GM12801 (cell line): ENCODE data around the gene MEGF10.

Experiments used
- TF ChIP-seq, protein P1 (sequence below): IDR thresholded peaks from one replicate; pipeline ENCODE4 v1.5.1; 2011; ENCODE audit warnings: control low read depth; ENCODE audit not compliant: insufficient read length; ENCODE audit errors: extremely low read depth

MEGF10 gene

GRCh38 chr5:127399068-127399467, 108.5 kb downstream of the MEGF10 start:
- TF ChIP-seq, protein P1, sequence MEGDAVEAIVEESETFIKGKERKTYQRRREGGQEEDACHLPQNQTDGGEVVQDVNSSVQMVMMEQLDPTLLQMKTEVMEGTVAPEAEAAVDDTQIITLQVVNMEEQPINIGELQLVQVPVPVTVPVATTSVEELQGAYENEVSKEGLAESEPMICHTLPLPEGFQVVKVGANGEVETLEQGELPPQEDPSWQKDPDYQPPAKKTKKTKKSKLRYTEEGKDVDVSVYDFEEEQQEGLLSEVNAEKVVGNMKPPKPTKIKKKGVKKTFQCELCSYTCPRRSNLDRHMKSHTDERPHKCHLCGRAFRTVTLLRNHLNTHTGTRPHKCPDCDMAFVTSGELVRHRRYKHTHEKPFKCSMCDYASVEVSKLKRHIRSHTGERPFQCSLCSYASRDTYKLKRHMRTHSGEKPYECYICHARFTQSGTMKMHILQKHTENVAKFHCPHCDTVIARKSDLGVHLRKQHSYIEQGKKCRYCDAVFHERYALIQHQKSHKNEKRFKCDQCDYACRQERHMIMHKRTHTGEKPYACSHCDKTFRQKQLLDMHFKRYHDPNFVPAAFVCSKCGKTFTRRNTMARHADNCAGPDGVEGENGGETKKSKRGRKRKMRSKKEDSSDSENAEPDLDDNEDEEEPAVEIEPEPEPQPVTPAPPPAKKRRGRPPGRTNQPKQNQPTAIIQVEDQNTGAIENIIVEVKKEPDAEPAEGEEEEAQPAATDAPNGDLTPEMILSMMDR: no peak

GRCh38 chr5:127400539-127400938, 109.9 kb downstream of the MEGF10 start:
- TF ChIP-seq, protein P1: no peak

GRCh38 chr5:127400946-127401670, 110.5 kb downstream of the MEGF10 start:
- TF ChIP-seq, protein P1: no peak

- TF ChIP-seq, protein P1: no peak
Measured at GRCh38 chr5:127402361-127402760, 111.8 kb downstream of the MEGF10 start.

DNA sequence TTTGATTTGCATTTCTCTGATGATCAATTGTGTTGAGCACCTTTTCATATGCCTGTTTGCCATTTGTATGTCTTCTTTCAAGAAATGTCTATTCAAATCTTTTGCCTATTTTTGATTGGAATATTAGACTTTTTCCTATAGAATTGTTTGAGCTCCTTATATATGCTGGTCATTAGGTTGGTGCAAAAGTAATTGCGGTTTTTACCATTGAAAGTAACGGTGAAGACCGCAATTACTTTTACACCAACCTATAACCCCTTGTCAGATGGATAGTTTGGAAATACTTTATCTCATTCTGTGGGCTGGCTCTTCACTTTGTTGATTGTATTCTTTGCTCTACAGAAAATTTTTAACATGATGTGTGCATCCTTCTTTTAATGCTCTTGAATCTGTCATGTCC, 113.6 kb downstream of the MEGF10 start:
- TF ChIP-seq, protein P1: no peak

DNA sequence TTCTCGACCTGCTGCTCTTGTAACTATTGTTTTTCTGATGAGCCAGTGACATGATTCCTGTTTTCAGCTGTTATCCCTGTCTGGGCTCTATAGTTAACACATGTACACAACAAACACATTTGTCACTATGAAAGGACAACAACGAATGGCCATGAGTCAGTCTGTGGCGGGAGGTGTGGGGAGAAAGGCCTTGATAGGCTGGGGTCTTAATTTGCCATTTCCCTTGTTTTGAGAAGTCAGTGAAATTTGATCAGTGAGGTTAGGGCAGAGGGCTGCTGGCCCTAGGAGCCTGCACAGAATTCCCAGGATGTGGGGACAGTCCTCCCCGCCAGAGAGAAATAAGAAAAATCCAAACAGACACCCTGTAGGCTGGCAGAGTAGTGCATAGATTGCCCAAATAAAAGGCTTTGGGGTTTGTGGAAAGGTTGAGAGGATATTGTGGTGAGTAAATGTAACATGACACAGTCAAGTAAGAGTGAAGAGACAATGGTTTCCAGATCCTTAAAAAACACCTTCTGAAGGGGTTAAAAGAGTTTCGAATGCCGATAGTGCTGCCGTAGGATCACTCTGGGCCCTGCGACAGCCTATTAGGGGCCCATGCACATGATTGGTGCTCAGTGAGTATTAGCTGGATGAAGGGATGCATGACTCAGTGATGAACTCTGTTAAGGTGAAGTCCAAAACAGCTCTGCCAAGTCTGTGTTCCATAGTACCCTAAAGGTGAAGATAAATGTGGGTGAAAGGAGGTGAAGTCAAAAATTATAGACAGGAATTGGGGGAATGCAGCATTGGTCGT, 115.9 kb downstream of the MEGF10 start:
- TF ChIP-seq, protein P1: no peak

DNA sequence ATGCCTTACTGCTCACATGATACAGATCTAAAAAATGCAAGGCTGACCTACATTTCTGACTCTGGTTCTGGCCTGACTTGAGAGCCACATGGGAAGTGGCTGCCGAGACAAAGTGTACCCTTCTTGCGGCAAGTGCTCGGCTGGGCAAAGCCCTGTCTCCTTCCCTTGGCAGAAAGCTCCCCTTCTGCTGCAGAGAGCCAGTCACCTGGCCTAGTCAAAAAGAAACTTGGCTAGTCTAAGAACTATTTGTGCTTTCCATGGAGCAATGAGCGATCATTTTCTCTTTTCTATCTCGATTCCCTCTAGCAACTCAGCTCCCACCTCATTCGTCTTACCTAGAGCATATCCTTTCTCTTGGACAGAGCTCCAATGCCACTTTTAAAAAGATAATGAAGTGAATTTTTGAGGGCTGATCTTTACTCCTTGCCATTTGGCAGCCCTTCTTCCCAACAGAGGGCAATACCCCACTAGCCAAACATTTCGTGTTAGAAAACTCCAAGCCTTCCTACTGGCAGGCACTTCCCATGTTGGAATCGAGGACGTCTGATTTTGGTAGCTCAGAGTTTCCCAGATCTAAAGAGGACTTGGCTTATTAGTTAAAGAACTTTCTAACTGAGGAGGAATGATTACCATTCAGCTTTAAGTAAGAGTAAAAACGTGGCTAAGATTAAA, 118.8 kb downstream of the MEGF10 start:
- TF ChIP-seq, protein P1: no peak
